Mesothelial cell of epicardium (in vitro differentiated cells): ENCODE results near the gene PAX9. TPM values are rescaled to one million over a fixed set of nuclear protein-coding genes. Genes with fewer than 3 reads are reported as not detected.

Experiments used
- DNase-seq, 2 experiments: peaks; one replicate each; pipeline ENCODE4 v3.0.0; 2021; ENCODE audit warnings: low spot score in 2 of 2; ENCODE audit not compliant: unreplicated experiment in 2 of 2
- H3K27ac Mint-ChIP-seq: 2 replicates; pipeline ENCODE4 v1.8.0; 2021; ENCODE audit warnings: mixed read lengths
- H3K27me3 Mint-ChIP-seq: 2 replicates; pipeline ENCODE4 v1.8.0; 2021; ENCODE audit warnings: low read depth, mixed read lengths
- H3K36me3 Mint-ChIP-seq: 2 replicates; pipeline ENCODE4 v1.8.0; 2021; ENCODE audit warnings: mixed read lengths
- H3K4me1 Mint-ChIP-seq: 2 replicates; pipeline ENCODE4 v1.8.0; 2021; ENCODE audit warnings: mixed read lengths
- H3K4me3 Mint-ChIP-seq: 2 replicates; pipeline ENCODE4 v1.8.0; 2021; ENCODE audit warnings: mild to moderate bottlenecking, moderate library complexity, mixed read lengths
- H3K9me3 Mint-ChIP-seq: 2 replicates; pipeline ENCODE4 v1.8.0; 2021; ENCODE audit warnings: mixed read lengths
- total RNA-seq: library from RNA; stranded (reverse); gene quantifications from 3 replicates; pipeline ENCODE4 v1.2.1, GENCODE V29; 2021
- TF ChIP-seq, protein P1 (sequence below): fragments of 200-600 bp; sonication (generic); IDR thresholded peaks from one replicate; pipeline ENCODE4 v1.5.0; 2021; ENCODE audit warnings: antibody characterized with exemption; ENCODE audit not compliant: unreplicated experiment

Gene PAX9
- total RNA-seq, 1 donor from 2014 or later = not detected

DNA sequence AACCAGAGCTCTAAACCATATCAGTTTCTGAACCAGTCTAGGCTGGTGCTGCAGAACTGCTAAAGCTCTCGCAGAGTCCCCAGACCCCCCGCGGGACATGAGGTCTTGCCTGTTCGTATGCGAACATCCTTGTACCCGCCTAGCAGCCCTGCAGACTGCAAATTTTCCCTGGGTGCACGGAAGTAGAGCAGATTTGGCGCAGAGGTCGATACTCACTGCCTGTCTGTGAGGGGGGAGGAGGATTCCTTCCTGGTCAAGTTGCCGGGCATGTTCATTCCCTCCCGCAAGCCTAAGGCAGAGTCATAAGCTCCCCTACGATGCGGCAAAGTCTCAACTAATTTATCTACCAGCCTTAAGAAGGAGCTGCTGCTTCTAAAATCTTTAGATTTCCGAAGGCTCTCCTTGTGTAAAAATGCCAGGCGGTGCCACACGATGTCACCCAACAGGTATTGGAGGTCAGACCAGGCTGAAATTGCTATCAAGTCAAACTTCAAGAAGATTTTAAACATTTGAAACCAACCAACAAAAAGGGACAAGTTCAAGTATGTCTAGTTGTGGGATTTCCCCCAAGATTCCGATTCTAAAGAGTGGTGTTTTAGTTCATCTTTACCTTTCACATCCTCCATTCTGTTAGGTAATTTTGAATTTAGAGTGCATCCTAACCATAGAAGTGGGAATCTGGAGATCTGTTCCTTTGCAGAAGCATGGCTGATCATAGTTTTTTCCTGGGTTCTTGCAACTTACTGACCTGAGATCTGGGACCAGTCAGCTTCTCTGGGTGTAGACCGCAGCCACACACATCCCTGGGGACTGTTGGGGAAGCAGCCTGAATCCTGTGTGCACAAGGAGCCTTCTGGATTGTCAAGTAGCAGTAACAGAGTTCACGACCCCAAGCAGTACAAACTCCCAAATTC, 1.6 kb upstream of the PAX9 start:
- H3K36me3 Mint-ChIP-seq = no peaks in the 10 kb centered on the region
- no peaks in the 10 kb centered on the region for H3K9me3 Mint-ChIP-seq
- TF ChIP-seq, protein P1, sequence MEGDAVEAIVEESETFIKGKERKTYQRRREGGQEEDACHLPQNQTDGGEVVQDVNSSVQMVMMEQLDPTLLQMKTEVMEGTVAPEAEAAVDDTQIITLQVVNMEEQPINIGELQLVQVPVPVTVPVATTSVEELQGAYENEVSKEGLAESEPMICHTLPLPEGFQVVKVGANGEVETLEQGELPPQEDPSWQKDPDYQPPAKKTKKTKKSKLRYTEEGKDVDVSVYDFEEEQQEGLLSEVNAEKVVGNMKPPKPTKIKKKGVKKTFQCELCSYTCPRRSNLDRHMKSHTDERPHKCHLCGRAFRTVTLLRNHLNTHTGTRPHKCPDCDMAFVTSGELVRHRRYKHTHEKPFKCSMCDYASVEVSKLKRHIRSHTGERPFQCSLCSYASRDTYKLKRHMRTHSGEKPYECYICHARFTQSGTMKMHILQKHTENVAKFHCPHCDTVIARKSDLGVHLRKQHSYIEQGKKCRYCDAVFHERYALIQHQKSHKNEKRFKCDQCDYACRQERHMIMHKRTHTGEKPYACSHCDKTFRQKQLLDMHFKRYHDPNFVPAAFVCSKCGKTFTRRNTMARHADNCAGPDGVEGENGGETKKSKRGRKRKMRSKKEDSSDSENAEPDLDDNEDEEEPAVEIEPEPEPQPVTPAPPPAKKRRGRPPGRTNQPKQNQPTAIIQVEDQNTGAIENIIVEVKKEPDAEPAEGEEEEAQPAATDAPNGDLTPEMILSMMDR = no peak
- DNase-seq = no peak
- H3K27me3 Mint-ChIP-seq = peaks cover 100% of the 10 kb centered on the region
- no peak overlapping the region for H3K4me3 Mint-ChIP-seq
- H3K27ac Mint-ChIP-seq = no peak overlapping the region
- peaks cover 42% of the 10 kb centered on the region for H3K4me1 Mint-ChIP-seq

DNA sequence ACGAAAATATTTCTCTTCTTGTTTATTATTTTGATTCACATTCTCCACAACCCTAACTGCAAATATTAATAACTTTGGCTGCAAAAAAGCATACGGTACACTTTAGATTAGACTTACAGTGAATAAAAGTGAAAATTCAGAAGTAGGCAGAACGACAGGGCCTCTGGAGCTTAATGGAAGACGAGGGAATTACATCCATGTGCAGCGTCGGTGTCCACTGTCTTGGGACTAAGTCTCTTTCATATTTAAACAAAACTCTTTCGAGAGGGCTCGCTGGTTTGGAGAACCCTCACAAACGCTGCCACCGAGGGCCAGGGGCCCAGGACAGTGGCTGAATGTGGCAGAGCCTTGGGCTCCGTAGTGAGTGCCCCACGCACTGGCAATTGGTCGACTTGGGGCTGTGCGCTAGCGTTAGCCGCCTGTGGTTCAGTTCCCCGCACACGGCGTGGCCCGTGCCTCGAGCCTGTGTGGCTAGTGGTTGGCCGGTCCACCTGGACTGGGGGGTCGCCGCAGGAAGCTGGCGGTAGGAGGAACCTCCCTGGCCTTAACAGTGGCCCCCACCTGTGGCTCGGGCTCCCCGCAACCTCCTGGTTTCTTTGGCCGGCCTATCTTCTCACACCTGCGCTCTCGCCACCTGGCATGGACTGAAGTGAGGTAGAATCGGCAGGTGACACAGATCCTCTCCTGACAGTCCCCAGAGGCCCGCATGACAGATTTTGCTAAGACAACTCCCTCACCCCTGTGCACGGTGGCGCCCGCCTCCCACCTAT, 739 bp upstream of the PAX9 start:
- no peak for DNase-seq
- H3K4me1 Mint-ChIP-seq = peaks cover 38% of the 10 kb centered on the region
- TF ChIP-seq, protein P1 = no peak
- H3K27ac Mint-ChIP-seq = no peak overlapping the region
- no peaks in the 10 kb centered on the region for H3K36me3 Mint-ChIP-seq
- H3K9me3 Mint-ChIP-seq = no peaks in the 10 kb centered on the region
- peak overlapping the region; percentile 72 for H3K4me3 Mint-ChIP-seq
- peaks cover 100% of the 10 kb centered on the region for H3K27me3 Mint-ChIP-seq

DNA sequence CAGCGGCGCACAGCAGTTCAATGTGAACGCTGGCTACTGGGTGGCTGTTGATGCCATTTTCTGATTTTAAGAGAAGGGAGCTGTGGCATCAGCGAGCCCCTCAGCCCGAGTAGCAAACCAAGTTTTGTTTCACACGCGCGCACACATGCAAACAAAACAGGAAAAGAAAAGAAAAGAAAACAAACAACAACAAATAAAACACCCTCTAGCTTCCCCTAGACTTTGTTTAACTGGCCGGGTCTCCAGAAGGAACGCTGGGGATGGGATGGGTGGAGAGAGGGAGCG, 540 bp downstream of the PAX9 start:
- H3K36me3 Mint-ChIP-seq = no peaks in the 10 kb centered on the region
- H3K4me3 Mint-ChIP-seq = peak overlapping the region; percentile 72
- TF ChIP-seq, protein P1 = no peak
- peaks cover 98% of the 10 kb centered on the region for H3K27me3 Mint-ChIP-seq
- no peak for DNase-seq
- no peaks in the 10 kb centered on the region for H3K9me3 Mint-ChIP-seq
- peaks cover 31% of the 10 kb centered on the region for H3K4me1 Mint-ChIP-seq
- no peak overlapping the region for H3K27ac Mint-ChIP-seq

DNA sequence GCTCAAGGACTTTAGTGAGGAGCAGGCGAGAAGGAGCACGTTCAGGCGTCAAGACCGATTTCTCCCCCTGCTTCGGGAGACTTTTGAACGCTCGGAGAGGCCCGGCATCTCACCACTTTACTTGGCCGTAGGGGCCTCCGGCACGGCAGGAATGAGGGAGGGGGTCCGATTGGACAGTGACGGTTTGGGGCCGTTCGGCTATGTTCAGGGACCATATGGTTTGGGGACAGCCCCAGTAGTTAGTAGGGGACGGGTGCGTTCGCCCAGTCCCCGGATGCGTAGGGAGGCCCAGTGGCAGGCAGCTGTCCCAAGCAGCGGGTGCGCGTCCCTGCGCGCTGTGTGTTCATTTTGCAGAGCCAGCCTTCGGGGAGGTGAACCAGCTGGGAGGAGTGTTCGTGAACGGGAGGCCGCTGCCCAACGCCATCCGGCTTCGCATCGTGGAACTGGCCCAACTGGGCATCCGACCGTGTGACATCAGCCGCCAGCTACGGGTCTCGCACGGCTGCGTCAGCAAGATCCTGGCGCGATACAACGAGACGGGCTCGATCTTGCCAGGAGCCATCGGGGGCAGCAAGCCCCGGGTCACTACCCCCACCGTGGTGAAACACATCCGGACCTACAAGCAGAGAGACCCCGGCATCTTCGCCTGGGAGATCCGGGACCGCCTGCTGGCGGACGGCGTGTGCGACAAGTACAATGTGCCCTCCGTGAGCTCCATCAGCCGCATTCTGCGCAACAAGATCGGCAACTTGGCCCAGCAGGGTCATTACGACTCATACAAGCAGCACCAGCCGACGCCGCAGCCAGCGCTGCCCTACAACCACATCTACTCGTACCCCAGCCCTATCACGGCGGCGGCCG, 1.1 kb downstream of the PAX9 start:
- H3K9me3 Mint-ChIP-seq = no peaks in the 10 kb centered on the region
- peak in 1 of 2 experiments; percentile 48 for DNase-seq
- H3K27me3 Mint-ChIP-seq = peaks cover 98% of the 10 kb centered on the region
- peak overlapping the region; percentile 72 for H3K4me3 Mint-ChIP-seq
- TF ChIP-seq, protein P1 = no peak
- no peaks in the 10 kb centered on the region for H3K36me3 Mint-ChIP-seq
- peaks cover 29% of the 10 kb centered on the region for H3K4me1 Mint-ChIP-seq
- H3K27ac Mint-ChIP-seq = no peak overlapping the region
